ENCODE data around the gene THSD4. TPM values are rescaled to one million over a fixed set of nuclear protein-coding genes. Genes with fewer than 3 reads are reported as not detected.

Gene THSD4
- total RNA-seq, 1 donor from 2014 or later: 2.5 TPM

GRCh38 chr15:71508081-71508682 is 392.9 kb downstream of the THSD4 start:
- Mint-ChIP-seq H3K27me3 (ENCODE audit: low read depth, unreplicated experiment) (no peaks in the 10 kb centered on the region), H3K4me1 (ENCODE audit: low read depth, unreplicated experiment) (no peaks in the 10 kb centered on the region), H3K36me3 (ENCODE audit: low read depth, unreplicated experiment) (no peaks in the 10 kb centered on the region), H3K4me3 (ENCODE audit: unreplicated experiment) (no peak overlapping the region), H3K9me3 (ENCODE audit: unreplicated experiment) (no peaks in the 10 kb centered on the region), H3K27ac (ENCODE audit: unreplicated experiment) (no peak overlapping the region)
- Histone ChIP-seq H3K9ac (ENCODE audit: low read length) (no peak overlapping the region), H3K36me3 (ENCODE audit: insufficient read depth, low read length) (no peaks in the 10 kb centered on the region), H3K27me3 (ENCODE audit: insufficient read depth, low read length) (no peaks in the 10 kb centered on the region), H3K27ac (ENCODE audit: low read depth, low read length) (no peak overlapping the region), H3K4me3 (ENCODE audit: insufficient read depth, low read depth, low read length) (no peak overlapping the region), H2AFZ (ENCODE audit: low read depth, low read length) (no peak overlapping the region), H3K4me2 (ENCODE audit: low read length) (no peak overlapping the region), H3K4me1 (ENCODE audit: insufficient read depth, low read length) (no peaks in the 10 kb centered on the region), H4K20me1 (ENCODE audit: insufficient read depth, low read length) (no peaks in the 10 kb centered on the region), H3K79me2 (ENCODE audit: insufficient read depth, low read length) (no peaks in the 10 kb centered on the region), H3K9me3 (ENCODE audit: insufficient read depth, low read depth, low read length) (no peaks in the 10 kb centered on the region)
- no peak for DNase-seq (ENCODE audit: low read depth)
- no peak for TF ChIP-seq CTCF (IDR thresholded peaks at IDR 0.05; ENCODE audit: insufficient read depth, low read depth, low read length)
- no peak for TF ChIP-seq EZH2 (IDR thresholded peaks at IDR 0.05; ENCODE audit: insufficient read depth, low read length)
- no peak for FAIRE-seq

- H3K9me3 Mint-ChIP-seq (ENCODE audit: unreplicated experiment): no peaks in the 10 kb centered on the region
- no peak for FAIRE-seq
Observed at GRCh38 chr15:71509139-71509538, 393.9 kb downstream of the THSD4 start.

More at GRCh38 chr15:71509139-71509538, 393.9 kb downstream of the THSD4 start:
- Histone ChIP-seq H3K4me2 (ENCODE audit: low read length) (no peak overlapping the region), H2AFZ (ENCODE audit: low read depth, low read length) (no peak overlapping the region), H3K36me3 (ENCODE audit: insufficient read depth, low read length) (no peaks in the 10 kb centered on the region), H4K20me1 (ENCODE audit: insufficient read depth, low read length) (no peaks in the 10 kb centered on the region), H3K9me3 (ENCODE audit: insufficient read depth, low read depth, low read length) (no peaks in the 10 kb centered on the region), H3K4me1 (ENCODE audit: insufficient read depth, low read length) (no peaks in the 10 kb centered on the region), H3K79me2 (ENCODE audit: insufficient read depth, low read length) (no peaks in the 10 kb centered on the region), H3K27ac (ENCODE audit: low read depth, low read length) (no peak overlapping the region), H3K9ac (ENCODE audit: low read length) (no peak overlapping the region), H3K4me3 (ENCODE audit: insufficient read depth, low read depth, low read length) (no peak overlapping the region), H3K27me3 (ENCODE audit: insufficient read depth, low read length) (no peaks in the 10 kb centered on the region)
- TF ChIP-seq CTCF (IDR thresholded peaks at IDR 0.05; ENCODE audit: insufficient read depth, low read depth, low read length): no peak
- TF ChIP-seq EZH2 (IDR thresholded peaks at IDR 0.05; ENCODE audit: insufficient read depth, low read length): no peak
- Mint-ChIP-seq H3K4me3 (ENCODE audit: unreplicated experiment) (no peak overlapping the region), H3K36me3 (ENCODE audit: low read depth, unreplicated experiment) (no peaks in the 10 kb centered on the region), H3K27ac (ENCODE audit: unreplicated experiment) (no peak overlapping the region), H3K27me3 (ENCODE audit: low read depth, unreplicated experiment) (no peaks in the 10 kb centered on the region), H3K4me1 (ENCODE audit: low read depth, unreplicated experiment) (no peaks in the 10 kb centered on the region)
- DNase-seq (ENCODE audit: low read depth): no peak
